GM04503 (cell line): ENCODE results near the gene ANKRD13B.

Source experiments
- DNase-seq: peaks from one replicate; pipeline ENCODE4 v3.0.0-alpha.2; 2012; ENCODE audit warnings: low read depth

ANKRD13B gene

GRCh38 chr17:29616300-29617048 lies 23.5 kb downstream of the ANKRD13B start:
- DNase-seq = no peak

GRCh38 chr17:29617125-29617480 lies 24.2 kb downstream of the ANKRD13B start:
- no peak for DNase-seq

GRCh38 chr17:29617481-29618271 lies 24.7 kb downstream of the ANKRD13B start:
- no peak for DNase-seq

GRCh38 chr17:29618272-29619065 lies 25.5 kb downstream of the ANKRD13B start:
- no peak for DNase-seq

- DNase-seq = no peak
Observed at GRCh38 chr17:29619251-29619650, 26.3 kb downstream of the ANKRD13B start.

- DNase-seq = no peak
Observed at GRCh38 chr17:29620271-29620670, 27.3 kb downstream of the ANKRD13B start.

GRCh38 chr17:29620779-29621500 lies 28.0 kb downstream of the ANKRD13B start:
- DNase-seq = no peak

GRCh38 chr17:29621751-29622194 lies 28.8 kb downstream of the ANKRD13B start:
- no peak for DNase-seq

- no peak for DNase-seq
Observed at GRCh38 chr17:29622337-29623282, 29.7 kb downstream of the ANKRD13B start, which contains the start of gene CORO6. TSS of gene CORO6 (minus strand) at chr17:29622912. CDS start at chr17:29621421, 1,491 bp downstream.

- DNase-seq = no peak
Observed at GRCh38 chr17:29623283-29623647, 30.3 kb downstream of the ANKRD13B start.

GRCh38 chr17:29624586-29624985 lies 31.7 kb downstream of the ANKRD13B start:
- no peak for DNase-seq

- no peak for DNase-seq
Observed at GRCh38 chr17:29625037-29625750, 32.3 kb downstream of the ANKRD13B start.

GRCh38 chr17:29627951-29628350 lies 35.0 kb downstream of the ANKRD13B start:
- DNase-seq = no peak

- DNase-seq = no peak
Observed at GRCh38 chr17:29628644-29629043, 35.7 kb downstream of the ANKRD13B start.

- DNase-seq = no peak
Observed at GRCh38 chr17:29629839-29630238, 36.9 kb downstream of the ANKRD13B start.

- DNase-seq = no peak
Observed at GRCh38 chr17:29630630-29631193, 37.8 kb downstream of the ANKRD13B start.

- DNase-seq = no peak
Observed at GRCh38 chr17:29633886-29634285, 41.0 kb downstream of the ANKRD13B start.

- DNase-seq = peak; percentile 39
Observed at GRCh38 chr17:29640413-29640812, 47.5 kb downstream of the ANKRD13B start.

GRCh38 chr17:29640981-29641642 lies 48.2 kb downstream of the ANKRD13B start:
- DNase-seq = no peak
